Activated effector memory CD4-positive, alpha-beta T cell treated with anti-CD3 and anti-CD28 coated beads, Interleukin-2, amount 50 U/mL, for 16 hours (primary cell): ENCODE results near the gene MPP4.

Experiments used
- DNase-seq: peaks from one replicate; pipeline ENCODE4 v3.0.0-alpha.2; 2020

MPP4 gene

DNA sequence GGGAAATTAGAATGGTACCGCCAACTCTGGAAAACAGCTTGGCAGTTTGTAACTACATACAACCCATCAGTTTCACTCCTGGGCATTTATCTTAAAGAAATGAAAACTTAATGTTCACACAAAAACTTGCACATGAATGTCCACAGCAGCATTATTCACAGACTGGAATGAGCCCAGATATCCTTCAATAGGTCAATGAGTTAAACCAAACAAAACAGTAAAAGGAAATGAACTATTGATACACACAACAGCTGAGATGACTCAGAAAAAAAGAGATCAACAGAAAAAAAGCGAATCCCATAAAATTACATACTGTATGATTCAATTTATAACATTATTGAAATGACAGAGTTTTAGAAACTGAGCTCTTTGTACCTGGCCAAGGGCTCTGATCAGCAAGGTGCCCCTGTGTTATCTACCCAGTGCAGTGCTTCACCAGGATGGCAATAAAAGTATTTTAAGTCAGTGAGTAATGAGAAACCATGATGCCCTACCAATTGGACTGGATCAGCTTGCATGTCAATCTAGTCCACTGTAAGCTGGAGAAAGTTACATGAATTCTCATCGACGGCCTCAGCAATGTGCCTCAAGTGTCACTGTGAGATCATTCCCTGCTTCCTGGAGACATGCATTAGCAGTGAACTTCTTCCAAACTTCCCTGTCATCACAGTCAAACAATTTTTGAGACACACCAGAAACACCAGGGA lies 77.0 kb downstream of the MPP4 start:
- no peak for DNase-seq

- DNase-seq, result no peak
These were observed 79.4 kb downstream of the MPP4 start for GRCh38 chr2:201618744-201619662.

GRCh38 chr2:201608021-201608420 lies 90.4 kb downstream of the MPP4 start:
- no peak for DNase-seq

DNA sequence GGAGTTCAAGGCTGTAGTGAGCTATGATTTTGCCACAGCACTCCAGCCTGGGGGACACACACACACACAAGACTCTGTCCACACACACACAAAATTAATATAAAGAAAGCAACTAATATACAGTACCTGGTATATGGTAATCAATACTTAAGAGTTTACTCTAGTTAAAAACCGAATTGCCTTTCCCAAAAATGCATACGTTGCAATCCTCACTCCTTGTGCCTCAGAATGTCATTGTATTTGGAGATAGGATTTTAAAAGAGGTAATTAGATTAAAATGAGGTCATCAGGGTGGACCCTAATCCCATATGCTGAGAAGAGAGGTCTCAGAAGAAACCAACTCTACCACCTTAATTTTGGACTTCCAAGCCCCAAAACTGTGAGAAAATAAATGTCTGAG lies 90.9 kb downstream of the MPP4 start:
- no peak for DNase-seq

DNA sequence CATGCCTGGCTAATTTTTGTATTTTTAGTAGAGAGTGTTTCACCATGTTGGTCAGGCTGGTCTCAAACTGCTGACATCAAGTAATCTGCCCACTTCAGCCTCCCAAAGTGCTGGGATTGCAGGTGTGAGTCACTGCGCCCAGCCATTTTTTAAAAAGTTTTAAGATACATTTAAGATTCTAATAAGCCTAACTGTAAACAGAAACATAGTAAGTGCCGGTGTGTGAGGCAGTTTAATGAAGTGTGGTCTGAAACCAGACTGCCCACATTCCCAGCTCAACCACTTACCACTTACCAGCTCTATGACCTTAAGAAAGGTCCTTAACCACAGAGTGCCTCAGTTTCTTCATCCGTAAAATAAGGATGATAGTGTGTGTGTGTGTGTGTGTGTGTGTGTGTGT lies 97.5 kb downstream of the MPP4 start:
- no peak for DNase-seq

GRCh38 chr2:201597397-201597796 lies 101.0 kb downstream of the MPP4 start:
- DNase-seq, result no peak
